Transverse colon (tissue), 4 donors: Measurements from ENCODE around the gene RUFY2.

ENCODE experiments used
- CTCF ChIP-seq, 5 experiments: fragments of 200-600 bp in 3 of 5; fragments of 450-650 bp in 2 of 5; sonication (generic) in 3 of 5; IDR thresholded peaks; 1 replicate in 2 of 5; 2 replicates in 3 of 5; pipeline ENCODE4 v1.5.1; 2016 to 2017; ENCODE audit warnings: antibody characterized with exemption in 5 of 5, inconsistent platforms in 3 of 5, mild to moderate bottlenecking in 2 of 5, moderate library complexity in 1 of 5
- EP300 ChIP-seq: sonication (generic); formaldehyde crosslinking; IDR thresholded peaks from one replicate; pipeline ENCODE4 v1.6.1; 2017; ENCODE audit warnings: antibody characterized with exemption, low read depth
- POLR2A ChIP-seq: fragments of 450-650 bp; IDR thresholded peaks from one replicate; pipeline ENCODE4 v1.6.1; 2016; ENCODE audit warnings: antibody characterized with exemption, mild to moderate bottlenecking, moderate library complexity
- POLR2AphosphoS5 ChIP-seq, 3 donors: sonication (generic); formaldehyde crosslinking; IDR thresholded peaks; one replicate each; pipeline ENCODE4 v1.6.1; 2016; ENCODE audit warnings: antibody characterized with exemption in 3 of 3

DNA sequence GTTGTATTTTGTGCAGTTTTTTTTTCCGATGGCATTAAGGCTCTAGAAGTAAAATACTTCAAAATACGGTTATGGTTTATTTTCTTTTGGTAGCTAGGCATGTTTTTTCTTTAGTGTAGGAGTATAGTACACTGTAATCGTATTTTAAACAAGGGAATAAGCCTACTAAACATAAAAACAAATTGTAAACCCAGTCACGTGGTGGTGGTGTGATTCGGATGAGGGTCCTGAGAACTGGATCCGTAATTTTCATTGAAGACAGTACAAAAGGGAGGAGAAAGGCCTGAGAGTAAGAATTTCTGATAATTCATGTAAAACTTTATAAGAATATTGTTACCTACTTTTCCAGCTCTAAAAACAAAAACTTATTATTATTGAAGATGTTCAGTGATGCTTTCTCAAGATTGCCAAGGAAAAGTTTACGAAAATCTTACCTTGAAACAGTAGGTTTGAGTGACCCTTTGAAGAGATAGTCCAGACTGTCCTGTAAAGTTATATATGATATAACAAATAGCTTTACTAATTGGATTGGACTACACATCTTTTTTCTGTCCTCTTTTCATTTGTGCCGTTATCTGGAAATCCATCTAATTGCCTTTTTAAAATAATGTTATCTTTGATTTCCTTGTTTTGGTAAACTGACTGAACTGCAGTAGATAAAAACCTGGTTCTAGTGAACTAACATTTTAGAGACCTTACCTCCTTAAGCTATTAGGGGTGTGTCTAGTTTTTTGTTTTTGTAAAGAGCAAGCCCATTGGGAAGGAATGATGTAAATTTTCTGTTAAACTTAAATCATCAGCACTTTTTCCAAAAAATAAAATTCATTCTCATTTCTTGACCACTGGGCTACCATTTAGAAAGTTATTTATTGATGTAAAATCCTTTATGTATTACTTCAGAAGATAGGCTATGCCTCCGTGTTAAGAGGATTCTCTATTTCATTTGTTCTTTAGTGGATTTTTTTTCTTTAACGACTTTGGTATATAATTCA is 73.3 kb downstream of the RUFY2 start:
- TF ChIP-seq POLR2A (no peak), CTCF (IDR thresholded peaks at IDR 0.05) (no peak), EP300 (no peak), POLR2AphosphoS5 (IDR thresholded peaks at IDR 0.05) (no peak)
